GM18517 (cell line): ENCODE data around the gene SLC17A9.
A peak's percentile ranks its signal among the peaks of the same experiment; 100 is the strongest.

Experiments used
- ATAC-seq: cut with Tn5 transposase; IDR thresholded peaks from one replicate; pipeline ENCODE4 v1.9.1; 2021; ENCODE audit warnings: mild to moderate bottlenecking, moderate library complexity; ENCODE audit not compliant: unreplicated experiment

The SLC17A9 gene

GRCh38 chr20:62967149-62967501 is 14.6 kb downstream of the SLC17A9 start:
- no peak for ATAC-seq

DNA sequence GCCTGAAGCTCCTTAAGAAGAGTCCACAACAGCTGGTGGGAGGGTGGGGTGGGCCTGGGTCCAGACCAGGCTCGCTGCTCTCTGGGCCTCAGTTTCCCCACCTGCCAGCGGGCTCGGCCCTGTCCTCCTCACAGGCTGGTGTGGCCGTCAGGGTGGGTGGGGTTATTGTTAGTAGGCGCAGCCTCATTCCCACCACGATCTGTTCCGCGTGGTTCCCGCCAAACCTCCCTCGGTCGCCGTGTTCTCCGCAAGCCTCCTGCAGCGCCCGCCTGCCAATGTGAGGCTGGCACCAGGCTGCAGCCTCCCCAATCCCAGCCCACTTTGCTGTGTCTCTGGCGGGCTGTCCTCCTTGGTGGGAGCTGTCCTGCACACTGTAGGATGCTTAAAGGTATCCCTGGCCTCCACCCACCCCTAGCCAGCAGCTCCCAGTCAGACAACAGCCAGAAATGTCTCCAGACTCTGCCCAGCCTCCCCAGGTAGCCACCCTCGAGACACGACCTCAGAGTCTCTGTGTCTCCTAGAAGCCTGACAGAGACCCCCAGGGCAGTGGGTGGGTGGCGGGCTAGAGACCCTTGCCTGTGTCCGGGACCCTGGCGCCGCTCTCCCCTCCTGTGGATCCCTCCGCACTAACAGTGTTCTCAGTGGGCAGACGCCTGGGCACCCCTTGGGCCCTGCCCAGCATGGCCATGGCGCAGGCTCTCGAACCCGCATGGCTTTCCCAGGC is 15.3 kb downstream of the SLC17A9 start:
- ATAC-seq, result no peak

GRCh38 chr20:62968378-62969178 is 16.1 kb downstream of the SLC17A9 start:
- no peak for ATAC-seq

DNA sequence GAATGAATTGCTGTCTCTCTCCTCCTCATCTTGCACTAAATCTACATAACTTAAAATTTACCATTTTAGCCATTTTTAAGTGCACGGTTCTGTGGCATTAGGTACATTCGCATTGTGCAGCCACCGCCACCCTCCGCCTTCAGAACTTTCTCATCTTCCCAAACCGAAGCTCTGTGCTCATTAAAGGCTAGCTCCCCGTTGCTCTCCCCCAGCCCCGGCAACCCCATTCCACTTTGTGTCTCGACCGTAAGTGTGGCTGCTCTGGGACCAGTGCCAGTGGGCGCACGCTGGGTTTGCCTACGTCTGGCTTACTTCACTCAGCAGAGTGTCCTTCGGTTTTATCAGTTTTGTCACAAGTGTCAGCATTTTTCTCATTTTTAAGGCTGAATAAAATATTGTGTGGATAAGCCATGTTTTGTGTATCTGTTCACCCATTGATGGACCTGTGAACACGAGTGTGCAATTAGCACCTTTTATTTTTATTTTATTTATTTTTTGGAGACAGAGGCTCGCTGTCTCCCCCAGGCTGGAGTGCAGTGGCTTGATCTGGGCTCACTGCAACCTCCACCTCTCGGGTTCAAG is 16.8 kb downstream of the SLC17A9 start:
- ATAC-seq, result no peak

GRCh38 chr20:62969939-62970306 is 17.4 kb downstream of the SLC17A9 start:
- no peak for ATAC-seq

GRCh38 chr20:62970307-62971210 is 18.1 kb downstream of the SLC17A9 start:
- no peak for ATAC-seq

DNA sequence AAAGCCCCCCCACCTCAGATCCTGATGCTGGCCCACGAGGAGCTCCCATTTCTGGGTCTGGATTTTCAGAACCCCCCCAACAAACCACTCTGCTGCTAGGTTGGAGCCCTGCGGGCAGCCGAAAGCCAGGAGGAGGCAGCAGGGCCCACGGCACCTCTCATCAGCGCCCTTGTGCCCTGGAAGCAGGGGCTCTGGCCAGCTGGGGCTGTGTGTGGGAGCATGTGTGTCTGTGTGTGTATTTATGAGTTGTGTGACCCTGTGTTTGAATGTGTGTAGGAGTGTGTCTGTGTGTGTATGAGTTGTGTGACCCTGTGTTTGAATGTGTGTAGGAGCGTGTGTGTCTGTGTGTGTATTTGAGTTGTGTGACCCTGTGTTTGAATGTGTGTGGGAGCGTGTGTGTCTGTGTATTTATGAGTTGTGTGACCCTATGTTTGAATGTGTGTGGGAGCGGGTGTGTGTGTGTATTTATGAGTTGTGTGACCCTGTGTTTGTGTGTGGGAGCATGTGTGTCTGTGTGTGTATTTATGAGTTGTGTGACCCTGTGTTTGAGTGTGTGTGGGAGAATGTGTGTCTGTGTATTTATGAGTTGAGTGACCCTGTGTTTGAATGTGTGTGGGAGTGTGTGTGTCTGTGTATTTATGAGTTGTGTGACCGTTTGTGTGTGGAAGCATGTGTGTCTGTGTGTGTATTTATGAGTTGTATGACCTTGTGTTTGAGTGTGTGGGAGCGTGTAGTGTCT is 18.9 kb downstream of the SLC17A9 start:
- ATAC-seq, result no peak

GRCh38 chr20:62971950-62972844 is 19.7 kb downstream of the SLC17A9 start:
- no peak for ATAC-seq

GRCh38 chr20:62972845-62973745 is 20.6 kb downstream of the SLC17A9 start:
- no peak for ATAC-seq

GRCh38 chr20:62975251-62975760 is 22.8 kb downstream of the SLC17A9 start:
- no peak for ATAC-seq

DNA sequence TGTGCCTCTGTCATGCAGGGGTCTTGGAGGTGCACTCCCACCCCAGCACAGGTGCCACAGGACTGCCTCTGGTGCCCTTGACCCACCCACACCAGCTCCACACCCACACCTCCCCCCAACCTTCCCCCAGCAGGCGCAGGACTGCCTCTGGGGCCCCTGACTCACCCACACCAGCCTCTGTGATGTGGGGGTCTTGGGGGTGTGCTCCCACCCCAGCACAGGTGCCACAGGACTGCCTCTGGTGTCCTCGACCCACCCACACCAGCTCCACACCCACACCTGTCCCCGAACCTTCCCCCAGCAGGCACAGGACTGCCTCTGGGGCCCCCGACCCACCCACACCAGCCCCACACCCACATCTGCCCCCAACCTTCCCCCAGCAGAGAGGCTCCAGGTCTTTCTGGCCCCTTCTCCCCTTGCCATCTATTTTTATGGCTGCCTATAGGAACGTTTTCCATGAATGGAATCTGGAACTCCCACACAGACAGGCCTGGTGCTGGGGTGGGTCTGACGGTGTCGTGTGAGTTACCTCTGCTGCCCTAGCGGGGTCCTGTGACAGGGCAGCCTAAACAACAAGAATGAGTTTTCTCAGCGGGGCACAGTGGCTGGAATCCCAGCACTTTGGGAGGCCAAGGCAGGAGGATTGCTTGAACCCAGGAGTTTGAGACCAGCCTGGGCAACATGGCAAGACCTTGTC is 23.5 kb downstream of the SLC17A9 start:
- ATAC-seq, result no peak

DNA sequence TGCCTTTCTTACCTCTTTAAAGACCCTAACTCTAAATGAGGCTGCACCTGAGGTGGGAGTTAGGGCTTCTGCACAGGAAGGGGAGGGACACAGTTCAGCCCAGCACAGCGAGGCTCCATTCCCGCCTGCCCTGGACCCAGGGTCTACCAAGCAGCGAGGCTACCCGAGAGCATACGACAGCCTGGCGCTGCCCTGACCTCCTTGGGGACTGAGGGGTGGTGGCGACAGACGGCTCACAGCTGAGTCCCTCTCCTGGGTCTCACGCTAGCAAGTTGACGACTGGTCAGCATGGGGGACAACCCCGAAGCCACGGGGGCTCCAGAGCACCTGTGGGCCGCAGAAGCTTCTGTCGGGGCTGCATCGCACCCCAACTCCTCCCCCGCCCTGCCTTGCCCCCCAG is 24.4 kb downstream of the SLC17A9 start:
- ATAC-seq, result no peak

- ATAC-seq, result peak; percentile 80
Observed at GRCh38 chr20:62977613-62978560, 25.4 kb downstream of the SLC17A9 start.

- no peak for ATAC-seq
Observed at GRCh38 chr20:62978561-62978943, 26.0 kb downstream of the SLC17A9 start.

GRCh38 chr20:62979310-62979709 is 26.8 kb downstream of the SLC17A9 start:
- no peak for ATAC-seq

GRCh38 chr20:62979876-62980373 is 27.4 kb downstream of the SLC17A9 start:
- no peak for ATAC-seq
